ENCODE measurements around the gene POLR2M. TPM values are rescaled to one million over a fixed set of nuclear protein-coding genes. Genes with fewer than 3 reads are reported as not detected.

The POLR2M gene
- polyA plus RNA-seq, 2 donors, result 11.9 to 67.9 TPM

Other genes with a start within 250 kb of the POLR2M start
- gene MYZAP, start 114.8 kb upstream of the POLR2M start, polyA plus RNA-seq, result 10 to 100 TPM; 38.2 to 71.6 TPM

Data from esophagus (tissue), 2 donors.